HT-29 (cell line): ENCODE measurements around the gene CHRND. TPM values are rescaled to one million over a fixed set of nuclear protein-coding genes. Genes with fewer than 3 reads are reported as not detected.
A peak's percentile ranks its signal among the peaks of the same experiment; 100 is the strongest.
"Not testable (repeated sequence)": the region's sequence is repeated elsewhere in the genome, so short reads cannot be mapped to it uniquely, and the experiment has no call there.

Source experiments
- DNase-seq: peaks from one replicate; pipeline ENCODE4 v3.0.0-alpha.2; 2015; ENCODE audit warnings: low spot score
- total RNA-seq: library from RNA; depleted of rRNA; stranded (reverse); fragments of >200 nt; shearing (Covaris generic); gene quantifications from 2 replicates; pipeline ENCODE4 v1.2.3, GENCODE V29; 2014

Gene CHRND
- total RNA-seq, 1 experiment from 2014 or later: not detected

GRCh38 chr2:232525199-232525598, 761 bp upstream of the CHRND start:
- no peak for DNase-seq

GRCh38 chr2:232526372-232526941, 497 bp downstream of the CHRND start:
- no peak for DNase-seq

- DNase-seq: no peak
Observed at GRCh38 chr2:232527905-232528470, 2.0 kb downstream of the CHRND start.

GRCh38 chr2:232528746-232529460, 2.9 kb downstream of the CHRND start:
- no peak for DNase-seq

GRCh38 chr2:232529806-232530547, 4.0 kb downstream of the CHRND start:
- no peak for DNase-seq

GRCh38 chr2:232530626-232531260, 4.8 kb downstream of the CHRND start:
- DNase-seq: no peak

GRCh38 chr2:232532419-232532818, 6.5 kb downstream of the CHRND start:
- DNase-seq: no peak

- DNase-seq: not testable (repeated sequence)
Observed at GRCh38 chr2:232532821-232533220, 6.9 kb downstream of the CHRND start.

GRCh38 chr2:232533944-232534710, 8.2 kb downstream of the CHRND start:
- no peak for DNase-seq

GRCh38 chr2:232534940-232535651, 9.1 kb downstream of the CHRND start:
- DNase-seq: no peak

- no peak for DNase-seq
Observed at GRCh38 chr2:232535761-232536530, 10.0 kb downstream of the CHRND start.

GRCh38 chr2:232537079-232537478, 11.1 kb downstream of the CHRND start:
- peak; percentile 56 for DNase-seq

- no peak for DNase-seq
Observed at GRCh38 chr2:232537499-232537898, 11.5 kb downstream of the CHRND start.

GRCh38 chr2:232538671-232539070, 12.7 kb downstream of the CHRND start:
- no peak for DNase-seq

- DNase-seq: no peak
Observed at GRCh38 chr2:232539298-232540231, 13.6 kb downstream of the CHRND start, which contains the start of gene CHRNG. CHRNG (plus strand) TSS chr2:232539692; CDS start chr2:232539748, 56 bp downstream.

- no peak for DNase-seq
Observed at GRCh38 chr2:232540441-232541041, 14.6 kb downstream of the CHRND start.

GRCh38 chr2:232541195-232541960, 15.4 kb downstream of the CHRND start:
- DNase-seq: no peak
